ENCODE data around the gene BCAS3. TPM values are rescaled to one million over a fixed set of nuclear protein-coding genes. Genes with fewer than 3 reads are reported as not detected.

The BCAS3 gene
- total RNA-seq, 2 donors from 2014 or later = 44.1 to 71.5 TPM

DNA sequence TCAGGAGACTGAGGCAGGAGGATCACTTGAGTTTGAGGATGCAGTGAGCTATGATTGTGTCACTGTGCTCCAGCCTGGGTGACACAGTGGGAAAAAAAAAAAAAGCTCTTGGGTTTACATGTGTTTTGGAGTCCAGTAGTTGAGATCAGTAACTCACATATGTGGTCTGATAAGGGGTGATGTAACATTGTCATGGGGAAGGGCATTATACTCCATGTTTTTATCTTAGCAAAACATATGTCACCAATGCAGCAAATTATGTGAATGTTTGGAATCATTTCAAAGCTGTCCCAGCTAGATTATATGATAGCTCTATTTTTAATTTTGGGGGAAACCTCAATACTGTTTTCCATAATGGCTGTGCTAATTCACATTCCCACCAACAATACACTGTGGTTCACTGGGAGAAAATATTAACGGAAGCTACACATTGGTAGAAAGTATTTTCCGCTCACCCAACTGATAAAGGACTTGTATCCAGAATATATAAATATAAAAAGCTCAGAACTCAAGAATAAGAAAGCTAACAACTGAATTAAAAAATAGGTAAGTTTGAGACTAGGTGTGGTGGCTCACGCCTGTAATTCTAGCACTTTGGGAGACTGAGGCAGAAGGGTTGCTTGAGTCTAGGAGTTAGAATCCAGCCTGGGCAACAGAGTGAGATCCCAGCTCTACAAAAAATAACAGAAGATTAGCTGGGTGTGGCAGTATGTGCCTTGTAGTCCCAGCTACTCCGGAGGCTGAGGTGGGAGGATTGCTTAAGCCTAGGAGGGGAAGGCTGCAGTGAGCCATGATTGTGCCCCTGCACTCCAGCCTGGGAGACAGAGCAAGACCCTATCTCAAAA, 497.9 kb downstream of the BCAS3 start:
- ATAC-seq (no peak), DNase-seq (no peak)
- H3K27ac ChIP-seq = no peak overlapping the region
- H3K4me3 ChIP-seq = no peak overlapping the region
- WGBS, 2 donors = 92 to 98% methylated on average over 4 of the region's 4 CpGs
- H3K9me3 ChIP-seq = no peaks in the 10 kb centered on the region
- TF ChIP-seq, protein P1, sequence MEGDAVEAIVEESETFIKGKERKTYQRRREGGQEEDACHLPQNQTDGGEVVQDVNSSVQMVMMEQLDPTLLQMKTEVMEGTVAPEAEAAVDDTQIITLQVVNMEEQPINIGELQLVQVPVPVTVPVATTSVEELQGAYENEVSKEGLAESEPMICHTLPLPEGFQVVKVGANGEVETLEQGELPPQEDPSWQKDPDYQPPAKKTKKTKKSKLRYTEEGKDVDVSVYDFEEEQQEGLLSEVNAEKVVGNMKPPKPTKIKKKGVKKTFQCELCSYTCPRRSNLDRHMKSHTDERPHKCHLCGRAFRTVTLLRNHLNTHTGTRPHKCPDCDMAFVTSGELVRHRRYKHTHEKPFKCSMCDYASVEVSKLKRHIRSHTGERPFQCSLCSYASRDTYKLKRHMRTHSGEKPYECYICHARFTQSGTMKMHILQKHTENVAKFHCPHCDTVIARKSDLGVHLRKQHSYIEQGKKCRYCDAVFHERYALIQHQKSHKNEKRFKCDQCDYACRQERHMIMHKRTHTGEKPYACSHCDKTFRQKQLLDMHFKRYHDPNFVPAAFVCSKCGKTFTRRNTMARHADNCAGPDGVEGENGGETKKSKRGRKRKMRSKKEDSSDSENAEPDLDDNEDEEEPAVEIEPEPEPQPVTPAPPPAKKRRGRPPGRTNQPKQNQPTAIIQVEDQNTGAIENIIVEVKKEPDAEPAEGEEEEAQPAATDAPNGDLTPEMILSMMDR (IDR thresholded peaks at IDR 0.05) = no peak
- no peak for TF ChIP-seq POLR2A (IDR thresholded peaks at IDR 0.05)
- intact Hi-C loops (cut with DNase I) = no loop called here
- no peaks in the 10 kb centered on the region for H3K27me3 ChIP-seq
- H3K4me1 ChIP-seq = no peaks in the 10 kb centered on the region
- H3K36me3 ChIP-seq (replicated peaks in 1 of 2; ENCODE audit: insufficient read depth in 1 of 2, low read depth in 2 of 2) = no peaks in the 10 kb centered on the region

DNA sequence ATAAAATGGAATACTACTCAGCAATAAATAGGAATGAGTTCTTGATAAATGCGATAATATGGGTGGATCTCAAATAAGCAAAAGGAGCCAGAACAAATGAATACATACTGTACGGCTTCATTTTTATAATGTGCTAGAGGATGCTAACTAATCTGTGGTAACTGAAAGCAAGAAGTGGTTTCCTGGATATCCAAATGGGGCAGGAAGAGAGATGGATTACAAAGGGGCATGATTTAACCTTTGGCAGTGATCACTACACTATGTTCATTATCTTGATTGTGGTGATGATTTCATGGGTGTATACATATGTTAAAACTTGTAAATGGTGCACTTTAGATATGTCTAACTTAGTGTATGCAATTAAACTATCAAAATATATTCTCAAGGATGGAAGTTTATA, 499.7 kb downstream of the BCAS3 start:
- DNase-seq (no peak), ATAC-seq (no peak)
- no peaks in the 10 kb centered on the region for H3K4me1 ChIP-seq
- no peak for TF ChIP-seq POLR2A (IDR thresholded peaks at IDR 0.05)
- TF ChIP-seq, protein P1 (IDR thresholded peaks at IDR 0.05) = no peak
- H3K4me3 ChIP-seq = no peak overlapping the region
- no peaks in the 10 kb centered on the region for H3K27me3 ChIP-seq
- intact Hi-C loops (cut with DNase I) = no loop called here
- no peaks in the 10 kb centered on the region for H3K36me3 ChIP-seq (replicated peaks in 1 of 2; ENCODE audit: insufficient read depth in 1 of 2, low read depth in 2 of 2)
- 95 to 96% methylated on average over 2 of the region's 2 CpGs for WGBS, 2 donors
- no peak overlapping the region for H3K27ac ChIP-seq
- H3K9me3 ChIP-seq = no peaks in the 10 kb centered on the region

DNA sequence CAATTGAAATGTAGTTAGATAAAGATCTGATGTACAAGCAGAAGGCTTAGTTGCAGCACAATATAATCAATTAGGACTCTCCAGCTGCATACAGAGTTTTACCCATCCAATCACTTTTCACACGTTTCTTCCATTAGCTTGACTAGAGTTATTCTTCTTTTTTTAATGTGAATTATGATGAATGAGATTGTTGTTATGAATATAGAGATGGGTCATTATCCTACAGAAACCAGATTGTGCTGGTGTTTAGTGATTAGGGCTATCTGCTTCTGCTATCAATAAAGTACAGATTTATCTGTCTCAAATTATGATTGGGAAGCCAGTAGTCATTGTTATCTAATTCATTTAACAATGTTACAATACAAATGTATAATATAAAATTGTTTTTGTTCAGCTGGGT, 500.6 kb downstream of the BCAS3 start:
- H3K36me3 ChIP-seq (replicated peaks in 1 of 2; ENCODE audit: insufficient read depth in 1 of 2, low read depth in 2 of 2) = no peaks in the 10 kb centered on the region
- DNase-seq (no peak), ATAC-seq (no peak)
- TF ChIP-seq POLR2A (IDR thresholded peaks at IDR 0.05) = no peak
- TF ChIP-seq, protein P1 (IDR thresholded peaks at IDR 0.05) = no peak
- no peaks in the 10 kb centered on the region for H3K4me1 ChIP-seq
- H3K4me3 ChIP-seq = no peak overlapping the region
- no peak overlapping the region for H3K27ac ChIP-seq
- WGBS, 2 donors = 58 to 62% methylated on average over 1 of the region's 1 CpG
- H3K9me3 ChIP-seq = no peaks in the 10 kb centered on the region
- intact Hi-C loops (cut with DNase I) = no loop called here
- no peaks in the 10 kb centered on the region for H3K27me3 ChIP-seq

DNA sequence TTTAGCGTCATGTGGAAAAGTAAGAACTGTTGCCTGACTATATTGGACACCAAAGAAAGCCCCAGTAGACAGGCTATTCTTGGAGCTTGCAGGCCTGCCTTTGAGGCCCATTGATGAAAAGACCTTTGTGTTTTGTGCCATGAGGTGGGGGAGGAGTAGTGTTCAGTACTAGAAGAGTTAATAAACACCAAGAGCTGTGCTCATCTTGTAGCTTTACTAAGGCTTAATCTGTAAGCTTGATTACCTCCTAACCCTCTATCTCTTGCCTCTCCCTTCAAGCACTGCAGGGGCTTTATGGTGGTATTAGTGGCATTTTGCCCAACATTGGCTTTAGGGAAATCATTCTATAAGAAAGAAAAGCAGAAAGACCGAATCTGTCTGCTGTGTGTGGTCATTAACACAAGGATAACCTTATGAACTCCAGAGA, 501.7 kb downstream of the BCAS3 start:
- DNase-seq = no peak

More for the DNA sequence above, 501.7 kb downstream of the BCAS3 start:
- intact Hi-C loops (cut with DNase I) = no loop called here
- Histone ChIP-seq H3K4me1 (peaks cover 6% of the 10 kb centered on the region), H3K36me3 (replicated peaks in 1 of 2; ENCODE audit: insufficient read depth in 1 of 2, low read depth in 2 of 2) (no peaks in the 10 kb centered on the region), H3K4me3 (no peak overlapping the region), H3K27me3 (no peaks in the 10 kb centered on the region), H3K9me3 (no peaks in the 10 kb centered on the region), H3K27ac (no peak overlapping the region)
- 85 to 92% methylated on average over 2 of the region's 2 CpGs for WGBS, 2 donors
- TF ChIP-seq POLR2A (IDR thresholded peaks at IDR 0.05) = no peak
- TF ChIP-seq, protein P1 (IDR thresholded peaks at IDR 0.05) = no peak
- no peak for ATAC-seq

Data from body of pancreas (tissue), 4 donors.